Measurements from ENCODE around the gene JARID2. TPM values are rescaled to one million over a fixed set of nuclear protein-coding genes. Genes with fewer than 3 reads are reported as not detected.

Gene JARID2
- total and polyA plus RNA-seq, 2 of the 4 experiments (the other 2 are of a cell fraction): 9.6 to 12.9 TPM

- H3K27ac ChIP-seq (ENCODE audit: insufficient read depth, low read length): no peak overlapping the region
- TF ChIP-seq MAZ (IDR thresholded peaks at IDR 0.05; ENCODE audit: borderline replicate concordance, low read depth, low read length): no peak
- TF ChIP-seq POLR2A (IDR thresholded peaks at IDR 0.05; ENCODE audit: low read depth, low read length): no peak
- TF ChIP-seq MXI1 (IDR thresholded peaks at IDR 0.05; ENCODE audit: borderline replicate concordance, low read depth, low read length): no peak
- TF ChIP-seq FOS (IDR thresholded peaks at IDR 0.05; ENCODE audit: low read depth, low read length): no peak
- no peak for TF ChIP-seq ELK1 (IDR thresholded peaks at IDR 0.05; ENCODE audit: borderline replicate concordance, low read depth, low read length)
- no peak overlapping the region for H4K5ac ChIP-seq (ENCODE audit: low read depth, low read length)
- no peak overlapping the region for H3K14ac ChIP-seq (replicated peaks; ENCODE audit: low read depth, low read length)
- H2BK120ac ChIP-seq (ENCODE audit: low read depth, low read length): no peak overlapping the region
- H3K79me1 ChIP-seq (ENCODE audit: low read depth in 1 of 2, low read length in 2 of 2): peaks cover 39 to 74% of the 10 kb centered on the region in 2 experiments
- in situ Hi-C loops (cut with MboI; ENCODE audit: low sequenced_read_pairs): loop anchor here (10.0 to 25.0 kb wide), 2 partner anchors 1177 to 1479 kb away; partner anchors contain the start of gene RNF182
- H2AK9ac ChIP-seq (replicated peaks; ENCODE audit: low read depth, low read length, poor library complexity): no peak overlapping the region
- ChIA-PET CTCF (no interaction called here), POLR2A (ENCODE audit: unreplicated experiment) (no interaction called here)
- H3K27me3 ChIP-seq (ENCODE audit: control insufficient read depth, insufficient read depth, low read length): no peaks in the 10 kb centered on the region
- peaks cover 79% of the 10 kb centered on the region for H4K20me1 ChIP-seq (ENCODE audit: insufficient read depth, low read length)
- H2BK5ac ChIP-seq (ENCODE audit: low read depth, low read length, poor library complexity, severe bottlenecking): no peak overlapping the region
- H2BK20ac ChIP-seq (ENCODE audit: low read depth, low read length): no peak overlapping the region
- H4K91ac ChIP-seq (ENCODE audit: insufficient read depth, low read depth, low read length): no peak overlapping the region
- no peaks in the 10 kb centered on the region for H3K9me3 ChIP-seq (ENCODE audit: control insufficient read depth, insufficient read depth, low read length)
- no CpG with 5 or more reads among the region's 1 CpG for WGBS, 2 experiments (ENCODE audit: extremely low coverage in 2 of 2, insufficient read length in 1 of 2)
- BruUV-seq (replicated peaks): no TSS peak
- no peak overlapping the region for H3K56ac ChIP-seq (ENCODE audit: extremely low read depth, insufficient read depth, low read length)
- no peak overlapping the region for H3K4me2 ChIP-seq (ENCODE audit: low read depth, low read length)
- no peaks in the 10 kb centered on the region for H3K36me3 ChIP-seq (ENCODE audit: control insufficient read depth, insufficient read depth, low read length)
- peaks cover 25% of the 10 kb centered on the region for H3K4me1 ChIP-seq (ENCODE audit: control insufficient read depth, insufficient read depth, low read length)
- no peak overlapping the region for H3K9ac ChIP-seq (ENCODE audit: low read depth, low read length)
- intact Hi-C loops (cut with micrococcal nuclease): loop anchor here (2.0 kb wide), 3 partner anchors 99 to 231 kb away; partner anchors contain the start of gene JARID2
- H3K18ac ChIP-seq (ENCODE audit: low read depth, low read length): no peak overlapping the region
- H2AK5ac ChIP-seq (ENCODE audit: low read depth, low read length): no peak overlapping the region; the same call in 1 of the 2 replicates
- DNase-seq (no peak), ATAC-seq (ENCODE audit: low read depth) (no peak)
- H2BK15ac ChIP-seq (ENCODE audit: low read depth, low read length): no peak overlapping the region
- no peak overlapping the region for H4K8ac ChIP-seq (ENCODE audit: low read depth in 2 of 2, low read length in 2 of 2)
- dilution Hi-C loops (cut with HindIII; ENCODE audit: low sequenced_read_pairs, unreplicated experiment): no loop called here
- H3K9me1 ChIP-seq (ENCODE audit: insufficient read depth, low read length): peaks cover 13% of the 10 kb centered on the region
- H2AFZ ChIP-seq (replicated peaks; ENCODE audit: low read length, poor library complexity): no peak overlapping the region
- no peak overlapping the region for H3K4me3 ChIP-seq (ENCODE audit: insufficient read depth, low read depth, low read length)
- H3K23ac ChIP-seq (ENCODE audit: low read depth, low read length): no peak overlapping the region
- no peak overlapping the region for H3K4ac ChIP-seq (ENCODE audit: low read depth, low read length)
These were observed 145.6 kb downstream of the JARID2 start for GRCh38 chr6:15391500-15391899.
